ENCODE results near the gene SCN5A. TPM values are rescaled to one million over a fixed set of nuclear protein-coding genes. Genes with fewer than 3 reads are reported as not detected.

Gene SCN5A
- total RNA-seq, 4 donors from 2014 or later, result 0.42 to 1.3 (median 0.77) TPM

DNA sequence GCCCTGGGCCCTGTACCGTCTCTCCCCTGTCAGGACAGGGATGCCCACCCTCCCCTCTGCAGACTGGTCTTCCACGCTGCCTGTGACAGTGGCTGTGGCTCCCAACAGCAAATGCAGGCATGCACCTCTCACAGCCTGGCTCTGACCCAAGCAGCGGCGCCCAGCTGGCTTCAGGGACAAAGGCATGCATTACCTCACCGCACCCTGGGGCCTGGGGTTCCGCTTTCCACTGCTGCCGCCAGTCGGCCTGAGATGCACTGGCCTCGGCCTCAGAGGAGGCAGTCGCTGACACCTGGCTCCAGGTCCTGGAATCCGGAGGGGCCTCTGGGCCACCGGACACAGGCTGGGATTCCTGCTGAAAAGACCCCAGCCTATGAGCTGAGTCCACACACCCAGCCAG lies 70.3 kb downstream of the SCN5A start:
- no peaks in the 10 kb centered on the region for H3K9me3 ChIP-seq
- peaks cover 0 to 33% (median 0%) of the 10 kb centered on the region in 4 donors for H3K4me1 ChIP-seq
- WGBS, result 80% methylated on average over 2 of the region's 12 CpGs
- no peak for DNase-seq (ENCODE audit: extremely low spot score)
- H3K4me3 ChIP-seq, result no peak overlapping the region
- no peaks in the 10 kb centered on the region for H3K27me3 ChIP-seq
- H3K36me3 ChIP-seq, result peaks cover 0 to 33% (median 0%) of the 10 kb centered on the region in 4 donors
- no peak overlapping the region for H3K27ac ChIP-seq (replicated peaks in 1 of 4)
- no peak for TF ChIP-seq POLR2A (IDR thresholded peaks at IDR 0.05; ENCODE audit: low read depth)
- no peak for TF ChIP-seq EP300 (IDR thresholded peaks at IDR 0.05)
- TF ChIP-seq, protein P1, sequence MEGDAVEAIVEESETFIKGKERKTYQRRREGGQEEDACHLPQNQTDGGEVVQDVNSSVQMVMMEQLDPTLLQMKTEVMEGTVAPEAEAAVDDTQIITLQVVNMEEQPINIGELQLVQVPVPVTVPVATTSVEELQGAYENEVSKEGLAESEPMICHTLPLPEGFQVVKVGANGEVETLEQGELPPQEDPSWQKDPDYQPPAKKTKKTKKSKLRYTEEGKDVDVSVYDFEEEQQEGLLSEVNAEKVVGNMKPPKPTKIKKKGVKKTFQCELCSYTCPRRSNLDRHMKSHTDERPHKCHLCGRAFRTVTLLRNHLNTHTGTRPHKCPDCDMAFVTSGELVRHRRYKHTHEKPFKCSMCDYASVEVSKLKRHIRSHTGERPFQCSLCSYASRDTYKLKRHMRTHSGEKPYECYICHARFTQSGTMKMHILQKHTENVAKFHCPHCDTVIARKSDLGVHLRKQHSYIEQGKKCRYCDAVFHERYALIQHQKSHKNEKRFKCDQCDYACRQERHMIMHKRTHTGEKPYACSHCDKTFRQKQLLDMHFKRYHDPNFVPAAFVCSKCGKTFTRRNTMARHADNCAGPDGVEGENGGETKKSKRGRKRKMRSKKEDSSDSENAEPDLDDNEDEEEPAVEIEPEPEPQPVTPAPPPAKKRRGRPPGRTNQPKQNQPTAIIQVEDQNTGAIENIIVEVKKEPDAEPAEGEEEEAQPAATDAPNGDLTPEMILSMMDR (IDR thresholded peaks at IDR 0.05), result no peak
- no peak for TF ChIP-seq POLR2AphosphoS5 (IDR thresholded peaks at IDR 0.05)
- intact Hi-C loops (cut with DNase I), result no loop called here

DNA sequence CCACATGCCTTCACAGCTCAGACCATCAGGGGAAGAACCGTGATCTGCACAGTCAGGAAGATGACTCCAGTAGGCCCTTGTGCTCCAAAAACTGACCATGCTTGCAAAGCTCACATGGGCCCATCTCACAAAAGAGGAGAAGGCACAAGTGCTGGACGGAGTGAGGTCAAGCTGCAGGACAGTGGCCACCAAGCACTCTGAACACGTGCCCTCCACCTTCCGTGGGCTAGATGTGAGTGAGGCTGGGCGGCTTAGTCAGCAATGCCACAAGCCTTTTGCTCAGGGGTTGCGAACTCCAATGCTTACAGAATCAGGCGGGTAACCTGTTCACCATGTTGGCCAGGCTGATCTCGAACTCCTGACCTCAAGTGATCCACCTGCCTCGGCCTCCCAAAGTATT lies 70.9 kb downstream of the SCN5A start:
- intact Hi-C loops (cut with DNase I), result no loop called here
- WGBS, result 97% methylated on average over 8 of the region's 9 CpGs
- no peak overlapping the region for H3K27ac ChIP-seq (replicated peaks in 1 of 4)

DNA sequence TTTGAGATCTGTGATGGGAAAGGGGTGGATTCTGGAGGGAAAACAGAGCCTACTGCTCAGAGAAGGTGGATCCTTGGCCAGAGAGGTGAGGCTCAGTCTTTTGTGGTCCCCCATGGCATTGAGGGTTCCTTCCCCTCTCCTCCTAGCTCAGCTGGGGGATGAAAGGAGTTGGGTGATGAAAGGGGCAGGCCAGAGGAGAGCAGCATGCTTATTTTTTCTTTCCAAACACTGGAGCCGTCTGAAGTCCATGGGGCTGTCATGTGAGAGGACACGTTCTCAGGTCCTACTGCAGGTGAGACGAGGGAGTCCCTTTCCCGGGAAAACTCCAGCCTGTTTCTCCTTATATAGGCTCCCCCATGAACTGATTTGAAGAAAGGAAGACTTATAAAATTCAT lies 71.4 kb downstream of the SCN5A start:
- Histone ChIP-seq H3K9me3 (peaks cover 0 to 9% (median 6%) of the 10 kb centered on the region in 4 donors), H3K4me3 (no peak overlapping the region), H3K27ac (replicated peaks in 1 of 4) (no peak overlapping the region), H3K4me1 (peaks cover 0 to 32% (median 0%) of the 10 kb centered on the region in 4 donors), H3K36me3 (peaks cover 0 to 27% (median 0%) of the 10 kb centered on the region in 4 donors), H3K27me3 (no peaks in the 10 kb centered on the region)
- peak; percentile 89 for DNase-seq (ENCODE audit: extremely low spot score)
- TF ChIP-seq POLR2AphosphoS5 (IDR thresholded peaks at IDR 0.05) (no peak), POLR2A (IDR thresholded peaks at IDR 0.05; ENCODE audit: low read depth) (no peak), EP300 (IDR thresholded peaks at IDR 0.05) (no peak)
- TF ChIP-seq, protein P1 (IDR thresholded peaks at IDR 0.05), result no peak
- 85% methylated on average over 4 of the region's 4 CpGs for WGBS
- intact Hi-C loops (cut with DNase I), result no loop called here

More for the DNA sequence above, 70.9 kb downstream of the SCN5A start:
- H3K27me3 ChIP-seq, result no peaks in the 10 kb centered on the region
- peak; percentile 87 for DNase-seq (ENCODE audit: extremely low spot score)
- H3K9me3 ChIP-seq, result peaks cover 0 to 4% (median 2%) of the 10 kb centered on the region in 4 donors
- no peak overlapping the region for H3K4me3 ChIP-seq
- H3K36me3 ChIP-seq, result peaks cover 0 to 27% (median 0%) of the 10 kb centered on the region in 4 donors
- H3K4me1 ChIP-seq, result peaks cover 0 to 33% (median 0%) of the 10 kb centered on the region in 4 donors
- TF ChIP-seq POLR2A (IDR thresholded peaks at IDR 0.05; ENCODE audit: low read depth) (no peak), EP300 (IDR thresholded peaks at IDR 0.05) (no peak), POLR2AphosphoS5 (IDR thresholded peaks at IDR 0.05) (no peak)

DNA sequence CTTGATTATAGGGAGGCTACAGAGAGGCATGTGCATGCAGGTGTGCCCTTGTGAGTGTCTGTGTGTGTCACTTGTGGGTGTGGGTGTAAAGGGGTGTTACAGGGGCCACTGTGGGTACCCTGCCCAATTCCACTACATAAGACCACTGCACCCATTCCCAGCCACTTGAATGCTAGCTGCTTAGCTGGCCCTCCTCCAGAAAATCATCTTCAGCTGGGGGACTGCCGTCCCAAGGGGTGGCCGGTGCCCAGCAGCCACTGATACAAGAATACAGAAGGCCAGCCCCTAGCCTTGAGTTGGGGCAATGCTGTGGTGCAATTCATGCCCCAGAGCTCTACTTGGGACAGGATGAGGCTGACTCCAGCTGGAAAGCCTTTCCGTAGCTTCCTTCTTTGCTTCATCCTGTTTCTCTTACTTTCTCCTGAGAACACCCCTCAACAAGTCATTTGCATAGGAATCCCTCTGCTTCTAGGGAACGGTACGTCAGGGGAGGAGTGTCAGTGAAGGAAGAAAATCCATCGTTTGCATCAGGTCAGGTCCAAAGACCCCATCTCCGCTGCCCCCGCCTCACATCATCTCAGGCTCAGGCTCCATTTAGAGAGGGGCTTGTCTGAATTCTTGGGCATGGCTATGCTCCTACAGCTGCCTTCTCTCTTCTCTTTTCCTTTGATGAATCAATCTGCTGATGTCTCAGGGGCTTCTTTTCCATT lies 72.0 kb downstream of the SCN5A start:
- Histone ChIP-seq H3K27ac (replicated peaks in 1 of 4) (no peak overlapping the region), H3K4me1 (peaks cover 0 to 27% (median 0%) of the 10 kb centered on the region in 4 donors), H3K36me3 (peaks cover 0 to 27% (median 0%) of the 10 kb centered on the region in 4 donors), H3K4me3 (no peak overlapping the region), H3K9me3 (peaks cover 0 to 13% (median 11%) of the 10 kb centered on the region in 4 donors), H3K27me3 (no peaks in the 10 kb centered on the region)
- intact Hi-C loops (cut with DNase I), result no loop called here
- 91% methylated on average over 8 of the region's 8 CpGs for WGBS
- peak; percentile 62 for DNase-seq (ENCODE audit: extremely low spot score)
- TF ChIP-seq, protein P1 (IDR thresholded peaks at IDR 0.05), result no peak
- TF ChIP-seq EP300 (IDR thresholded peaks at IDR 0.05) (no peak), POLR2A (IDR thresholded peaks at IDR 0.05; ENCODE audit: low read depth) (no peak), POLR2AphosphoS5 (IDR thresholded peaks at IDR 0.05) (no peak)

DNA sequence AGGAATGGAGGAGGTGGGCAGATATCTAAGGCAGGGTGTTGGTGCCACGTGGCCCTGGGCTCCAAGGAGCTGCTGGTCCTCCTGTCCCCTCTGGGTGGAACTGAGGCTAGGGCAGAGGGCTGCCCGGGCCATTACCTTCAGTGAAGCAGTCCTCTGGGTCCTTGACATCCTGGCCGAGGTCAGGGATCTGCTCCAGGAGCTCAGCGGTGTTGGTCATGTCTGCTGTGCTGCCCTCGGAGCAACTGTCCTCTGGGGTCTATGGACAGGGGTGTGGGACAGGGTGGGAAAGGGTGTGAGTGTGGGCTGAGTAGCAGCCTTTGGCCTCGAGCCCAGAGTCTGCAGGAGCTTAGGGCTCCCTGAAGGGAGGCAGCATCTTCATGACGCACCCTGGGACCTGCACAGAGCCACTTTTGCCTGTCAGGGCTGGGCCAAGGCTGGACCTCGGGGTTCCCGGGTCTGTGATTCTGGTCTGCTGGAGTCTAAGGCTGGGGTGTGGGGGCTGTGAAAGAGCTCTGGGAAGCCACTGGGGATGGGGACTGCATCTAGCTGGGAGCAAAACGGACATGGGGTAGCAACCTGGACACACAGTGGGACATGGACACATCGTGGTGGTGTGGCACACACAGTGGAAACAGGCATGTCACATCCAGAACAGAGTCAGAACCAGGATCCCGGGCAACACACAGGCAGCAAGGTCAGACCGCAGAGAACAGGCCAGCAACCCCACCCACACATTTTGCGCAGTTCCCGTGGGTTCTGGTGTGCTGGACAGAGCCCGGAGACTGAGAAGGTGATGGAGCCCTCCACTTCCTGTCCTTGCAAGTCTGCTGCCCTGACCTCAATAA lies 72.7 kb downstream of the SCN5A start:
- DNase-seq (ENCODE audit: extremely low spot score), result peak; percentile 89
- Histone ChIP-seq H3K9me3 (peaks cover 0 to 16% (median 13%) of the 10 kb centered on the region in 4 donors), H3K27ac (replicated peaks in 1 of 4) (no peak overlapping the region), H3K27me3 (no peaks in the 10 kb centered on the region), H3K4me3 (no peak overlapping the region), H3K4me1 (peaks cover 0 to 25% (median 0%) of the 10 kb centered on the region in 4 donors), H3K36me3 (peaks cover 0 to 27% (median 0%) of the 10 kb centered on the region in 4 donors)
- TF ChIP-seq POLR2A (IDR thresholded peaks at IDR 0.05; ENCODE audit: low read depth) (no peak), EP300 (IDR thresholded peaks at IDR 0.05) (no peak), POLR2AphosphoS5 (IDR thresholded peaks at IDR 0.05) (no peak)
- TF ChIP-seq, protein P1 (IDR thresholded peaks at IDR 0.05), result no peak
- intact Hi-C loops (cut with DNase I), result no loop called here
- 79% methylated on average over 13 of the region's 16 CpGs for WGBS
